ENCODE data around the gene CGRRF1.

GRCh38 chr14:54528973-54529372, 19.3 kb downstream of the CGRRF1 start:
- TF ChIP-seq CTCF (conservative IDR thresholded peaks at IDR 0.05; ENCODE audit: low read length) (no peak), EZH2phosphoT487 (IDR thresholded peaks at IDR 0.05; ENCODE audit: borderline replicate concordance) (no peak)

Data from Loucy (cell line).